Measurements from ENCODE around the gene KLHL28.

KLHL28 gene, protein sequence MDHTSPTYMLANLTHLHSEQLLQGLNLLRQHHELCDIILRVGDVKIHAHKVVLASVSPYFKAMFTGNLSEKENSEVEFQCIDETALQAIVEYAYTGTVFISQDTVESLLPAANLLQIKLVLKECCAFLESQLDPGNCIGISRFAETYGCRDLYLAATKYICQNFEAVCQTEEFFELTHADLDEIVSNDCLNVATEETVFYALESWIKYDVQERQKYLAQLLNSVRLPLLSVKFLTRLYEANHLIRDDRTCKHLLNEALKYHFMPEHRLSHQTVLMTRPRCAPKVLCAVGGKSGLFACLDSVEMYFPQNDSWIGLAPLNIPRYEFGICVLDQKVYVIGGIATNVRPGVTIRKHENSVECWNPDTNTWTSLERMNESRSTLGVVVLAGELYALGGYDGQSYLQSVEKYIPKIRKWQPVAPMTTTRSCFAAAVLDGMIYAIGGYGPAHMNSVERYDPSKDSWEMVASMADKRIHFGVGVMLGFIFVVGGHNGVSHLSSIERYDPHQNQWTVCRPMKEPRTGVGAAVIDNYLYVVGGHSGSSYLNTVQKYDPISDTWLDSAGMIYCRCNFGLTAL

DNA sequence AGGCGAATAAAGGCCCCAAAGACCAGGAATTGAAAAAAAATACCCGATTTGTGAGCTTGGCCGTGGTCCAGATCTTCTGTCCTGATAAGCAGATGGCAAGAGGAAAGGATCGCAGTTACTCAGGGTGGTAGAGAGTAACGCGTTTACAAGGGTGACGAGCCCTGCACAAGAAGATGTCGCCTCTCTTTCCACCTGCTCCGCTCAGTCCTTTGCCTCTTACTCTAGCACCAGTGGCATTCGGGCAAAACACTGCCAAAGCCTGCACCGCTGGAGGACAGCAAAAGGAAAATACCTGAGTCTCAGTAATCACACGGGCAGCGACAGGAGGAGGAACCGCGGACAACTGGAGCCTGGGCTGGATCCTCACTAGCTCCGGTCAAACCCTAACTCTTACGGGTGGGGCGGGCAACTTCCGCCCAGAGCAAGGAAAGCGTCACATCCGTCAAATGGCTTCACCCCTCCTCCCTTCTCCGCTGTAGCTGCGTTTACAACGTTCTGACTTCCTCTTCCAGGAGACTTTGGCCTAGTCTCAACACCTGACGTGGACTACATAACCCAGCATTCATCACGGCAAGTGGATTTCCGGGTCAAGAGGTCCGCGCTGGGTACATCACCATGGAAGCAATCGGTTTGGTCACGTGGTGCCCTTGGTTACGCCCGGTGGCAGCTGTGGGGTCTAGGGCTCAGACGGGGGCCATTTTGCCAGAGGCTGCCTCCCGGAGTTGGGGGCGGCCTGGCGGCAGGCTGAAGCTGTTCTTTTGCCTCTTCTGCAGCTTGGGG is at the start of gene KLHL28, which contains the start of gene TOGARAM1:
Gene KLHL28, minus strand, starts transcription at position 394 of the 780 bp plus-strand sequence. CDS start 16,019 bp downstream, outside the sequence.
Gene TOGARAM1, plus strand, starts transcription at position 637 of the 780 bp plus-strand sequence. CDS start 232 bp downstream, outside the sequence.
- peak; percentile 100 for DNase-seq (ENCODE audit: low read depth)

DNA sequence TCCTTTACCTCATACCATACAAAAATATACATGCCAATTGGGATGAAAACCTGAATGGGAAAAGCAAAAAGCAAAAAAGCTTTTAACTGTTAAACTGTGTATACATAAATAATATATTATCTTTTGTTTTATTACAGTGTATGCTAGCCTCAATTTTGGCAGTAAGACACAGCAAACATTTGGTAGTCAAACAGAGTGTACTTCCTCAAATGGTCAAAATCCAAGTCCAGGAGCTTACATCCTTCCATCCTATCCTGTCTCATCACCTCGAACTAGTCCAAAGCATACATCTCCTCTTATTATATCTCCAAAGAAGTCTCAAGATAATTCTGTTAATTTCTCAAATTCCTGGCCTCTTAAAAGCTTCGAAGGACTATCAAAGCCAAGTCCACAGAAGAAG is 42.2 kb upstream of the KLHL28 start:
- no peak for DNase-seq (ENCODE audit: low read depth)

DNA sequence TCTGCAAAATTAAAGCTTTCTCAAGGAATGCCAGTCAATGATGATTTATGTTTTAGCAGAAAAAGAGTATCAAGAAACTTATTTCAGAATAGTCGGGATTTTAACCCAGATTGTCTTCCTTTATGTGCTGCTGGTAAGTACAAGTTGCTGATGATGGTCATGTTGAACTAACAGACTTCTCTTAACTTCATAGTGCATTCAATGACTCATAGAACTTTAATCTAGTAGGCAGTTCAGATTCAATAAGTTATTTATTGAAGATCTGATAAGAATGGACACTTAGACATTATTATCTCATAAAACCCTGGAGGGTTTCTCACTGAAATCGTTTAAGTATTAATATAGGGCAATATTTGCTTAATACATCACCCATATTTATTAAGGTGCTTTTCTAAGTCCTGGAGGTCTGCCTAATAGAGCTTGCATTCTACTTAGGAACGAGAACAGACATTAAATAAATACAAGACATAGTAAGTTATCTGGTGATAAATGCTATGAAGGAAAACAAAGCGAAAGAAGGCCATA is 34.1 kb upstream of the KLHL28 start:
- no peak for DNase-seq (ENCODE audit: low read depth)

DNA sequence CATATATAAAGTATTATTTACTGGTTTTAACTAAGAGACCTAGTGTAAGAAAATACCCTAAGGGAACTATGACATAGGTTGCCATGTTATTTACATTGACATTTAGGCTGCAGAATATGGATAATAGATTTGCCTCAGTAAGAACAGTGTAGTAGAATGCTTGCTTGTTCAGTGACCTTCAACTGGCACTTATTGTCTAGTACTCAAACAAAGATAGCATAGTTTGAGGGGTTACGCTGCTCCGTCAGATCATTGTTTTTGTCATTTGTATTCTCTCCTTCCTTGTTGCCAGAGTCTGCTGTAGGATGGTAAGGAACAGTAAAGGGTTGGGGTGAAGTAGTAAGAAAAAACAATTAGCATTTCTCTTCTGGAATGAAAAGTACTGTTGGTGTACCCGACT is 33.4 kb upstream of the KLHL28 start:
- DNase-seq (ENCODE audit: low read depth): no peak

DNA sequence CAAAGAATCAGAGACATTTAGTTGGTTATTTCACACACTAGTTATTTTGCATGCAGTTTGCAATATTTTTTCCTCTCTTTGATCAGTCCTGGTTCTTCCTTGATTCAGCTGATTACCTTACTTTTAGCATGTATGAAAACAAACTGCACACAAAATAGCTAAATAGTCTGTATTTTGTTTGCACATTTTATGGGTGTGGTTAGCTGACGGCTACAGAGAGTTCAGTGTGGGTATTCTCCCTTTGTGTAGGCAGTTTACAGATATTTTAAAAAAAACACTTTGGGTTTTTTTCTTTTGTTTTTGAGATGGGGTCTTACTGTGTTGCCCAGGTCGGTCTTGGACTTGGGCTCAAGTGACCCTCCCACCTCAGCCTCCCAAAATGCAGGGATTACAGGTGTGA is 28.8 kb upstream of the KLHL28 start:
- DNase-seq (ENCODE audit: low read depth): no peak

DNA sequence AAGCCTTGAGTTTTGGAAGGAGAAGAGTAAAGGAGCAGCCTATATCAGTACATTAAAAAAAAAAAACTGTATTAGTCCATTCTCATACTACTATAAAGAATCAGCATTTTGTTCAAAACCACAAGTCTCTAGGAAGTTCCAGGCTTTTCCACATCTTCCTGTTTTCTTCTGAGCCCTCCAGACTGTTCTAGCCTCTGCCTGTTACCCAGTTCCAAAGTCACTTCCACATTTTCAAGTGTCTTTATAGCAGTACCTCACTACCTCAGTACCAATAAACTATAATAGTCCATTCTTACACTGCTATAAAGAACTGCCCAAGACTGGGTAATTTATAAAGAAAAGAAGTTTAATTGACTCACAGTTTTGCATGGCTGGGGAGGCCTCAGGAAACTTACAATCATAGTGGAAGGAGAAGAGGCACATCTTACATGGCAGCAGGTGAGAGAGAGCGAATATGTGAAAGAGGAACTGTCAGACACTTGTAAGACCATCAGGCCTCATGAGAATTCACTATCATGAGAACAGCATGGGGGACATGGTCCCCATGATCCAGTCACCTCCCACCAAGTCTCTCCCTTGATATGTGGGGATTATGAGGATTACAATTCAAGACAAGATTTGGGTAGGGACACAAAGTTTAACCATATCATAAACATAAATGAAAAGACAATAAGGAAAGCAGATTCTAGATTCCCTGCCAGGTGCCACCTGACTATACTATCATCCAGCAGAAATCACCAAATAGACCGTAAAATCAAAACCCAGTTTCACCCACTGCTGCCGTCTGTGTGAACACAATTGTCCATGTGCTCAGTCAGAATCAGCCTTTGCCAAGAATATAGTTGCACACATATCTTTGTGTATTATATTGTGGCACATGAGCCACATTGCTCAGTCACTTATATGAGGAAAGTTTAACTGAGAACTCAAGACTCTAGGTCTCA is 28.0 kb upstream of the KLHL28 start:
- DNase-seq (ENCODE audit: low read depth): no peak

DNA sequence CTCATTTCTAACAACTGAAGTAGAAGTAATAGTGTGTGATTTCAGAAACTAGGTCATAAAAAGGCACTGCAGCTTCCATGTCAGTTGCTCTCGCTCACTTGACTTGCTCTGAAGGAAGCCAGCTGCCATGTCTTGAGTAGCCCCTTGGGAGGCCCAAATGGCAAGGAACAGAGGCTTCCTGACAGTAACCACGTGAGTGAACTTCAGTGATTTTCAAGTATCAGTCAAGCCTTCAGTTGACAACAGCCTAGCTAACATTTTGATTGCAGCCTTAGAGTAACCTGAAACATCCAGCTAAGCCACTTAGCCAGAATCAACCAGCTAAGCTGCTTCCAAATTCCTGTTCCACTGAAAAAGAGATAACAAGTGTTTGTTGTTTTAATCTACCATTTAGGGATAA is 26.9 kb upstream of the KLHL28 start:
- DNase-seq (ENCODE audit: low read depth): no peak

DNA sequence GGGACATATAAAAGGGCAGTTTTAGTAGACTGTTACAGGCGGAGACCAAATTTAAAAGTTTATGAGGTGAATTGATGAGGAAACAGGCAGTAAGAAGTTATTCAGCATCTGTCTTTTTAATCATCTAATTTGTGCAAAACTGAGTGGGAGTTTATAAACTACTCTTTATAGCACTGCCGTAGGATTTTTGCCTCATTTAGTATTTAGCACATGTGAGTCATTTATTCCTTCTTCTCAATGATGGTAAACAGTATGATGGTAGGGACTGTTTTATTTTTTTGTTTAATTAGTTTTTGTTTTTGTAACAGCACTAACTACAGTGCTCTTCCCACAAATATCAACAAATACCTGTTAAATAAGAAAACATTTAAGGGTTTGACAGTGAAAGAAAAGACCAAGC is 20.8 kb upstream of the KLHL28 start:
- no peak for DNase-seq (ENCODE audit: low read depth)

DNA sequence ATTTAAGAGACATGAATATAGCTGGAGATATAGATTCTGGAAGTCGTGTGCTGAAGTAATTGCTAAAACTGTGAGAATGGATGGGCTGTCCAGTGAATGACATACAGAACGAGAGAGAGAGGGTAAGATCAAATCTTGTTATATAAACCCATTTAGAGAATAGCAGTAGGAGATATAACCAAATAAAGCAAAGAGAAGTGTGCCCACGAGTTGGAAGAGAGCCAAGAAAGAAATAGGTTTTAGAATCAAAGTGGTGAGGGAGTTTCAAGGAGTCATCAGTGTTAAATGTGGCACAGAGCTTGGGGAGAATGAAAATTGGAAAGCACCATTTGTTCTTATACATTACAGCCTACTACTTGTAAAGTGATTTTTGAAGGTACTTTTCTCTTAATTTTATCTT is 19.5 kb upstream of the KLHL28 start:
- DNase-seq (ENCODE audit: low read depth): no peak

DNA sequence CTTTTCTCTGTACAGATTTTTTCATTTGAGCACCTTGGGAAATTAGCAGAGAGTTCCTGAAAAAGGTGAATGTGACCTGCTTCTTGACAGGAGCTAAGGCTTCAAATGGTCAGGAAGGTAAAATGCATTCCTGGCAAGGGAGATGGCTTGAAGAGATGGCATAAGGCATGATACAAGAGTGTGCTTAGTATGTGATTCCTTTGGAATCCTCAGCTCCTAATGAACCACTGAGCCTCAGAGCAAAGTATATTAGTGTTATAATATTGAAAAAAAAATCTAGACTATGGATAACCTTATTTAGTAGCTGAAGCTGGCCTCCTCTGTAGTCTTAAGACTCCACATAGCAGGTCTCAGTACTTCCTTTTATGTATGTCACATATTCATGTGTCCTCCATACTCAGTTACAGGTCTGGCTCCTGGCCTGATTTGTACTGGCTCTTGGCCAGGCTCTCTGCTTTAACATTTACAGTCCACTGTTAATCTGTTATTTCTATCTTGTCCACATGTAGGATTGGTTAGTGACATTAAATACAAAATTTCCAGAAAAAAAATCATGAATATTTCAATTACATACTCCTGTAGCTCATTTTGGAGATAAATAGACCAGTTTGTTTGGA is 18.1 kb upstream of the KLHL28 start:
- no peak for DNase-seq (ENCODE audit: low read depth)

DNA sequence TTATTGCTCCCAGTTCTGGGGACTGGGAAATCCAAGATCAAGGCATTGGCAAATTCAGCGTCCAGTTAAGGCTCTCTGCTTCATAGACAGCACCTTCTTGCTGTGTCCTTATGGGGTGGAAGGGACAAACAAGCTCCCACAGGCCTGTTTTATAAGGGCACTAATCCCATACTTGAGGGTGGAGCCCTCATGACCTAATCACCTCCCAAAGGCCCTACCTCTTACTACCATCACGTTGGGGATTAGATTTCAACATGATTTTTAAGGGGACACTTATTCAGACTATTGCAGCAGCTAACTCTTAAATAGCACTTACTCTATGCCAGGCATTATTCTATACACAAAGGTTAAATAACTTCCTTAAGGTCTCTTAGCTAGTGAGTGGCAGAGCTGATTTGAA is 17.5 kb upstream of the KLHL28 start:
- no peak for DNase-seq (ENCODE audit: low read depth)

DNA sequence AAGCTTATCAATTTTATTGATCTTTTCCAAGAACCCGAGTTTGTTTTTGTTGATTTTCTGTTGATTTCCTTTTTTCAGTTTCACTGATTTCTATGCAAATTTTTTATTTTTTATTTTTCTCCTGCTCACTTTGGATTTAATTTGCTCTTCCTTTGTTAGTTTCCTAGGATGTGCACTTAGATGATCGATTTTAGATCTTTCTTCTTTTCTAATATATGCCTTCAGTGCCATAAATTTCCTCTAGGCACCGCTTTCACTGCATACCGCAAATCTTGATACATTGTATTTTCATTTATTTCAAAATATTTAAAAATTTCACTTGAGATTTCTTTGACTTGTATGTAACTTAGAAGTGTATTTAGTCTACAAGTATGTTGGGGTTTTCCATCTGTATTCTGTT is 9.7 kb upstream of the KLHL28 start:
- DNase-seq (ENCODE audit: low read depth): no peak

DNA sequence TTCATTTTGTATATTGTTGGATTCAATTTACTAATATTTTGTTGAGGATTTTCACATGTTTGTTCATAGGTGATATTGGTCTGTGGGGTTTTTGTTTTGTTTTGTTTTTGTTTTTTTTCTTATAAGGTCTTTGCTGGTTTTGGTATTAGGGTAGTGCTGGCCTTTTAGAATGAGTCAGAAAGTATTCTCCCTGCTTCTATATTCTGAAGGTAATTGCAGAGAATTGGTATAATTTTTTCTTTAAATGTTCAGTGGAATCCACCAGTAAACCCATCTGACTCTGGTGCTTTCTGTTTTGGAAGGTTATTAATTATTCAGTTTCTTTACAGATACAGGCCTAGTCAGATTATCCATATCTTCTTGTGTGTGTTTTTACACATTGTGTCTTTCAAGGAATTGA is 9.2 kb upstream of the KLHL28 start:
- no peak for DNase-seq (ENCODE audit: low read depth)

DNA sequence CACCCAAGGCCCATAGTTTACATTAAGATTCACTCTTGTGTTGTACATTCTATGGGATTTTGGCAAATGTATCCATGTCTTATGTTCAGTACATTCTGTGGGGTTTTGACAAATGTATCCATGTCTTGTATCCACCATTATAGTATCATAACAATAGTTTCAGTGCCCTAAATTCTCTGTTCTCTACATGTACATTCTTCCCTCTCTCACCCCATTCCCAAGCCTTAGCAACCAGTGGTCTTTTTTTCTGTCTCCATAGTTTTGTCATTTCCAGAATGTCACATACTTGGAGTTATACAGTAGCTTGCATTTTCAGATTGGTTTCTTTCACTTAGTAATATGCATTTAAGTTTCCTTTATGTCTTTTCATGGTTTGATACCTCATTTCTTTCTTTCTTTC is 7.0 kb upstream of the KLHL28 start:
- DNase-seq (ENCODE audit: low read depth): no peak

DNA sequence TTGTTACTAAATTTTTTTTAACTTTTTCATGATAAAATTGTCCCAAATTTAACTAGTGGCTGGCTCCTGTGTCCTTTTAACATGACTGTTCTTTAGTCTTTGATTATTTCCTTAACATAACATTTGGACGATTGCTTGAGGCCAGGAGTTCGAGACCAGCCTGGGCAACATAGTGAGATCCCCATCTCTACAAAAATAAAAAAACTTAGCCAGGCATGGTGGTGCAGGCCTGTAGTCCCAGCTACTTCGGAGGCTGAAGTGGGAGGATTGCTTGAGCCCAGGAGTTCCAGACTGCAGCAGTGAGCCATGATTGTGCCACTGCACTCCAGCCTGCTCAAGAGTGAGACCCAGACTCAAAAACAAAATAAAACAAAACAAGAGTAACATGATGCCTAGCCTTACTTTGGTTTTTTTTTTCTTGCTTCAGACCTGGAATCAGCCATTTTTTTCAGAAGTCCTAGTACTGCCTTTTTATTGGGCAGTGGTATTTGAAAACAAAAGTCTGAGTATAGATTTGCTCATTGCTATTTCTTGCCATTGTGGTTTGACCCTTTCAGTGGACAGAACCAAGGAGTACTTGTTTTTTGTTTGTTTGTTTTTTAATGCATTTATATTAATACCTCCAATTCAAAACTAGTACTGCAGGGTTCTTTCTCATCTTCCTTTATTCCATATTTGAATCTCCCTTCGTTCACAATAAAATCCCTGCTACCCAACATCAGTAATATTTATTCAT is 5.0 kb upstream of the KLHL28 start:
- DNase-seq (ENCODE audit: low read depth): no peak

DNA sequence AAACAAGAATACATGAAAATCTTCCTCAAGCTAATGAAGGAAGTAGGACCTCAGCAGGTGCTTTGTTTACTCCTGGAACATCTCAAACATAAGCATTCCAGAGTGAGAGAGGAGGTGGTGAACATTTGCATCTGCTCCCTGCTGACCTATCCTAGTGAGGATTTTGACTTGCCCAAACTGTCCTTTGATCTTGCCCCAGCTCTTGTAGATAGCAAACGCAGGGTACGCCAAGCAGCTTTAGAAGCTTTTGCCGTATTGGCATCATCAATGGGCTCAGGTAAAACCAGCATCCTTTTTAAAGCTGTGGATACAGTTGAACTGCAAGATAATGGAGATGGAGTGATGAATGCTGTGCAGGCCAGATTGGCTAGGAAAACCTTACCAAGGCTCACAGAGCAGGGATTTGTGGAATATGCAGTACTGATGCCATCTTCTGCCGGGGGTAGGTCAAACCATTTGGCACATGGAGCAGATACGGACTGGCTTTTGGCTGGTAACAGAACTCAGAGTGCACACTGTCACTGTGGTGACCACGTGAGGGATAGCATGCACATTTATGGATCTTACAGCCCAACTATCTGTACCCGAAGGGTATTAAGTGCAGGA is 2.1 kb upstream of the KLHL28 start:
- DNase-seq (ENCODE audit: low read depth): no peak

DNA sequence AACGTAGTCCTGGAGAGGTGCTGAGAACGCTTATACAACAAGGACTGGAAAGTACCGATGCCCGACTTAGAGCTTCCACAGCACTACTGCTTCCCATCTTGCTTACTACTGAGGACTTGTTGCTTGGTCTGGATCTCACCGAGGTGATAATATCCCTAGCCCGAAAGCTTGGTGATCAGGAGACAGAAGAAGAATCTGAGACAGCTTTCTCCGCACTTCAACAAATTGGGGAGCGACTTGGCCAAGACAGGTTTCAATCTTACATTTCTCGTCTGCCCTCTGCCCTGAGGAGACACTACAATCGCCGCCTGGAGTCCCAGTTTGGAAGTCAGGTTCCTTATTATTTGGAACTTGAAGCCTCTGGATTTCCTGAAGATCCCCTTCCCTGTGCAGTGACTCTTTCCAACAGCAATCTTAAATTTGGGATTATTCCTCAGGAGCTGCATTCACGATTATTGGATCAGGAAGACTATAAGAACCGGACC is 1.3 kb upstream of the KLHL28 start:
- DNase-seq (ENCODE audit: low read depth): no peak

DNA sequence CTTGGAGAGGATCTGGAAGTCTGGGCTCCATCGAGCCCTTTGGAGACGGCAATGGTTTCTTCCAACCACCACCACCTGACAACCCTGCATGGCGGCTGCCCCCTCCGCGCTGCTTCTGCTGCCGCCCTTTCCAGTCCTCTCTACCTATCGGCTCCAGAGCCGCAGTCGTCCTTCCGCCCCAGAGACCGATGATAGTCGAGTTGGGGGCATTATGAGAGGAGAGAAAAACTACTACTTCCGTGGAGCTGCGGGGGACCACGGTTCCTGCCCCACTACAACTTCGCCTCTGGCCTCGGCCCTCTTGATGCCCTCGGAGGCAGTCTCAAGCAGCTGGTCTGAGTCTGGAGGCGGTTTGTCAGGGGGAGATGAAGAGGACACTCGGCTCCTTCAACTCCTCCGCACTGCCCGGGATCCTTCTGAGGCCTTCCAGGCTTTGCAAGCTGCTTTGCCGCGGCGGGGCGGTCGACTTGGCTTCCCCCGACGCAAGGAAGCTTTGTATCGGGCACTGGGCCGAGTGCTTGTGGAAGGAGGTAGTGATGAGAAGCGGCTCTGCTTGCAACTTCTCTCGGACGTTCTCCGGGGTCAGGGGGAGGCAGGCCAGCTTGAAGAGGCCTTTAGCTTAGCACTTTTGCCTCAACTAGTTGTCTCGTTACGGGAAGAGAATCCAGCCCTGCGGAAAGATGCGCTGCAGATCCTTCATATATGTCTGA is 742 bp upstream of the KLHL28 start:
- no peak for DNase-seq (ENCODE audit: low read depth)

DNA sequence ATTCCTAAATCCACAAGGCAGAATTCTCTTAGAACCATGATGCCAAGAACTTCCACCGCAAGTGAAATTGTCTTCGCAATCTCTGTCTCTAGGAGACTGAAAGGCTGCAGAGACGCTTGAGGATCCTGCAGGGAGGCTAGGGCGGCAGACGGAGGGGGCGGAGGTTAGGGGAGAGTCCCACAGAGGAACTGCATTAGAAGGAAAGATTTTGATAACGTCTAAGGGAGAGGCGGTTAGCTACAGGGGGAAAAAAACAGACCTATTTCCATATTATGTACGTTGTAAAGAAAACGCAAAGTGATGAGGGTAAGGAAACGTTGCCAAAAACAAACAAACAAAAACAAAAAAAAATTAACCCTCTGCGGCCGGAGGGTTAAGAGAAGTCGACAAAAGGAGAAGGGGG is 595 bp downstream of the KLHL28 start:
- no peak for DNase-seq (ENCODE audit: low read depth)

Data from GM04503 (cell line).